ENCODE measurements around the gene IDI1.

DNA sequence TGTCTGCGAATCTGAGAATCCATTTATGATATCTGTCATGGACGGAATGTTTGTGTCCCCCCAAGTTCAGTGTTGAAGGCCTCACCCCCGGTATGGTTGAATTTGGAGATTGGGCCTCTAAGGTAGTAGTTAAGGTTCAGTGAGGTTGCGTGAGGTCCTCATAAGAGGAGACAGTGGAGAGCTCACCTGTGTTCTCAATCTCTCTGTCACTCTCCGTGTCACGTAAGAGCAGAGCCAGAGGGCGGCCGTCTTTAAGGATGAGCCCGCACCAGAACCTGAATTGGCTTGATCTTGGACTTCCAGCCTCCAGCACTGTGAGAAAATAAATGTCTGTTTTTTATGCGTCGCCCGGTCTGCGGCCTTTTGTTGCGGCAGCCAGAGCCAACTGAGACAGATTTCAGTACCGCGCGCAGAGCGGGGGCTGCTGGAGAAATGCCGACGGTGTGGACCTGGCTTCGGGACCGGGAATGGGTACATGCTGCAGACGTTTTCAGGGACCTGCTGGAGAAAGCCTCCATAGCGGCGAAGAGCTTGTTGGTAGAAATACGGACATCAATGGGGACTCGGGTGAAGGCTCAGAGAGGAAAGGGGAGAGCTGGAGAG lies 47.5 kb upstream of the IDI1 start:
- TF ChIP-seq, protein P1, sequence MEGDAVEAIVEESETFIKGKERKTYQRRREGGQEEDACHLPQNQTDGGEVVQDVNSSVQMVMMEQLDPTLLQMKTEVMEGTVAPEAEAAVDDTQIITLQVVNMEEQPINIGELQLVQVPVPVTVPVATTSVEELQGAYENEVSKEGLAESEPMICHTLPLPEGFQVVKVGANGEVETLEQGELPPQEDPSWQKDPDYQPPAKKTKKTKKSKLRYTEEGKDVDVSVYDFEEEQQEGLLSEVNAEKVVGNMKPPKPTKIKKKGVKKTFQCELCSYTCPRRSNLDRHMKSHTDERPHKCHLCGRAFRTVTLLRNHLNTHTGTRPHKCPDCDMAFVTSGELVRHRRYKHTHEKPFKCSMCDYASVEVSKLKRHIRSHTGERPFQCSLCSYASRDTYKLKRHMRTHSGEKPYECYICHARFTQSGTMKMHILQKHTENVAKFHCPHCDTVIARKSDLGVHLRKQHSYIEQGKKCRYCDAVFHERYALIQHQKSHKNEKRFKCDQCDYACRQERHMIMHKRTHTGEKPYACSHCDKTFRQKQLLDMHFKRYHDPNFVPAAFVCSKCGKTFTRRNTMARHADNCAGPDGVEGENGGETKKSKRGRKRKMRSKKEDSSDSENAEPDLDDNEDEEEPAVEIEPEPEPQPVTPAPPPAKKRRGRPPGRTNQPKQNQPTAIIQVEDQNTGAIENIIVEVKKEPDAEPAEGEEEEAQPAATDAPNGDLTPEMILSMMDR (IDR thresholded peaks at IDR 0.05): no peak
- TF ChIP-seq FOXP1 (CRISPR knock-in tag; IDR thresholded peaks at IDR 0.05; ENCODE audit: borderline replicate concordance) (no peak), SMAD3 (CRISPR knock-in tag; IDR thresholded peaks at IDR 0.05; ENCODE audit: borderline replicate concordance) (no peak), TEAD4 (CRISPR knock-in tag; IDR thresholded peaks at IDR 0.05) (no peak), ESRRA (CRISPR knock-in tag; IDR thresholded peaks at IDR 0.05; ENCODE audit: borderline replicate concordance) (no peak), CREB1 (CRISPR knock-in tag; IDR thresholded peaks at IDR 0.05) (no peak)
